Measurements from ENCODE around the gene ATE1. TPM values are rescaled to one million over a fixed set of nuclear protein-coding genes. Genes with fewer than 3 reads are reported as not detected.
"Not testable (repeated sequence)": the region's sequence is repeated elsewhere in the genome, so short reads cannot be mapped to it uniquely, and the experiment has no call there.

Gene ATE1
- total RNA-seq, 2 experiments from 2014 or later = 22.1 to 22.9 TPM

GRCh38 chr10:121949451-121949850 is 21.6 kb upstream of the ATE1 start:
- ChIA-PET CTCF (no interaction called here), POLR2A (interaction anchor here (1.1 kb wide), 1 partner anchor 28 kb away, joined by 3 read pairs; no protein-coding TSS in a partner anchor)
- Mint-ChIP-seq H3K27ac (no peak overlapping the region), H3K4me3 (no peak overlapping the region), H3K9me3 (no peaks in the 10 kb centered on the region), H3K36me3 (ENCODE audit: low read depth) (peaks cover 2% of the 10 kb centered on the region), H3K27me3 (no peaks in the 10 kb centered on the region), H3K4me1 (no peaks in the 10 kb centered on the region)
- no peak for DNase-seq

GRCh38 chr10:121949049-121949448 is 21.2 kb upstream of the ATE1 start:
- H3K27ac Mint-ChIP-seq = no peak overlapping the region
- H3K4me1 Mint-ChIP-seq = no peaks in the 10 kb centered on the region
- ChIA-PET CTCF (no interaction called here), POLR2A (interaction anchor here (1.1 kb wide), 1 partner anchor 28 kb away, joined by 3 read pairs; no protein-coding TSS in a partner anchor)
- no peak for DNase-seq
- H3K9me3 Mint-ChIP-seq = no peaks in the 10 kb centered on the region
- no peak overlapping the region for H3K4me3 Mint-ChIP-seq
- no peaks in the 10 kb centered on the region for H3K27me3 Mint-ChIP-seq
- H3K36me3 Mint-ChIP-seq (ENCODE audit: low read depth) = peaks cover 2% of the 10 kb centered on the region

DNA sequence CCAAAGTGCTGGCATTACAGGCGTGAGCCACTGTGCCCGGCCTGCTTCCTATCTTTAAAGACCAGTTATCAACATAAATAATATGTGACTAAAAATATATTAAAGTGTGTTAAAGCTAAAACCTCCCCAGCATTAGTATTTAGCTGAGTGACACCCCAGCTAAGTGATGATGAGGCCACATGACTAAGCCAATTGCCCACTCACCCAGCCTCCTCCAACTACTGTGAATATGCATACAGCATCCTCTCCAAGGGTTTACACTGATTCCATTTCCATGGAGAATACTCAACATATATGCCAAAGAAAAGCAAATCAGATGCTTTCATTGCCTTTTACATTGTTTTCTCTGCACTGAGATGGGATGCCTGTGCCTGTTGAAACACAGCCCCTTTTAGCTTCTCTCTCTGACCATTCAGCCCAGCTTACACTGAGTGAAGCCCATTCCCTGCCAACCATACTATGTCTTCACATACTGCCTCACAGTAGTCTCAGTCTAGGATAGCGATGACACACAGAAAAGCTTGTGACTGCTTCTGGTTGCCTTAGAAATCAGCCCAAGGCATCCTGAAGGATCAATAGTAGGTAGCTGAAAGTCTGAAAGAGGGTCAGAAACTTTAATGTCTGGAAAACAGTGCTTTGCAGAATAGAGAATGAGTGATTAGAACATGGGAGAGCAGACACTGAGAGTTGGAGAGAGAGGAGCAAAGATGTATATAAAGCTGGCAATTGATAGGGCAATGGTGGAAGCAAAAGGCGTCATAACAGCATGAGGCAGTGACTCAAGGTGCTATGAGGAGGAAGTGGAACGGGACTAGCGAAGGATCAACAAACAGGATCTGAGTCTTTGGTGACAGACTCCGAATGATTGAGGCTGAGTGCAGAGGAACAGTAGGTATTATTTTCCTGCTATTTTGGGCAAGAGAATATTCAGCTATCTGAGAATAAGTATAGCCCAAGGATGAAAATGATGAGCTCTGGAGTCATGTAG is 19.8 kb upstream of the ATE1 start:
- H3K4me3 Mint-ChIP-seq = no peak overlapping the region
- ChIA-PET POLR2A (interaction anchor here (0.7 kb wide), 1 partner anchor 27 kb away, joined by 3 read pairs; no protein-coding TSS in a partner anchor), CTCF (no interaction called here)
- no peaks in the 10 kb centered on the region for H3K4me1 Mint-ChIP-seq
- no peaks in the 10 kb centered on the region for H3K27me3 Mint-ChIP-seq
- no peak overlapping the region for H3K27ac Mint-ChIP-seq
- no peaks in the 10 kb centered on the region for H3K36me3 Mint-ChIP-seq (ENCODE audit: low read depth)
- no peaks in the 10 kb centered on the region for H3K9me3 Mint-ChIP-seq
- no peak for DNase-seq

DNA sequence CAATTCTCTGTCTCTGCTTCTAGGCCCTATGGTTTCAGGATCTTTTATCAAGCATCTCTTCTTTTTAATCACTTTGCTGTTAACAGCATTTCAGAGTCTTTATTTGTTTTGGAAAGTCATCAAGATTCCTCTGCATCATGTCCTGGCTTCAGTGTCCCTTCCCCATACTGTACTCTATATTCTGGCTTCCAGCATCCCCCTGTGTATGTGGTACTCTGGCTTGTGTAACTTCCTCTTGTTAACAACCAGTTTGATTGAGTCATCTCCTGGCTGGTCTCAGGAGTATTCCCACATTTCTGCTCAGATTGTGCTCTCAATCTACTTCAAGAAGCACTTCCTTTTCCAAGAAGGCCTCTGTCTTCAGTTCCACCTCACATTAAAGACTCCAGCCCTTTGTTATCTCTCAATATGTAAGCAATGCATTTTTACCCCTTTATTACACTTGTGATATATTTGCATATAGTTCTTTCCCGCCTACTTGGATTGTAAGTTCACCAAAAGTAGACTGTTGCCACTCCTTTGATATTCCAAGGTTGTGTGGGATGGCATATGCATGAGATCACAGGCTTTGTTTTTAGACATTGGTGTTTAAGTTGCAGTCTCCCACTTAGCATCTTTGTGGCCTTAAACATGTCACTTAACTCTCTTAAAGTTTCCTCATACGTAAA is 15.1 kb upstream of the ATE1 start:
- POLR2A ChIA-PET = no interaction called here
- CTCF ChIA-PET = no interaction called here
- no peak for DNase-seq
- Mint-ChIP-seq H3K36me3 (ENCODE audit: low read depth) (no peaks in the 10 kb centered on the region), H3K27me3 (peaks cover 4% of the 10 kb centered on the region), H3K27ac (no peak overlapping the region), H3K9me3 (no peaks in the 10 kb centered on the region), H3K4me1 (no peaks in the 10 kb centered on the region), H3K4me3 (no peak overlapping the region)

DNA sequence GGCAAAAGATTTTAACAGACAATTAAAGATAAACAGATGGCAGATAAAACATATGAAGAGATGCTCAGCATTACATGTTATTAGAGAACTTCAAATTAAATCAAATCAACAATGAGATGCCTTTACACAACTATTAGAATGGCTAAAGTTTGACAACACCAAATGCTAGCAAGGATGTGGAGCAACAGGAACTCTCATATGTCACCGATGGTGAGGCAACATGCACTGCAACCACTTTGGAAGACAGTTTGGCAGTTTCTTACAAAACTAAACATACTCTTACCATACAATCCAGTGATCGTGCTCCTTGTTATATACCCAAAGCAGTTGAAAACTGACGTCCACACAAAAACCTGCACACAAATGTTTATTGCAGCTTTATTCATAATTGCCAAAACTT is 13.7 kb upstream of the ATE1 start:
- no peak overlapping the region for H3K4me3 Mint-ChIP-seq
- H3K27ac Mint-ChIP-seq = no peak overlapping the region
- no peak for DNase-seq
- H3K9me3 Mint-ChIP-seq = no peaks in the 10 kb centered on the region
- no peaks in the 10 kb centered on the region for H3K4me1 Mint-ChIP-seq
- H3K27me3 Mint-ChIP-seq = peaks cover 4% of the 10 kb centered on the region
- no peaks in the 10 kb centered on the region for H3K36me3 Mint-ChIP-seq (ENCODE audit: low read depth)
- CTCF ChIA-PET = no interaction called here
- POLR2A ChIA-PET = no interaction called here

- POLR2A ChIA-PET = no interaction called here
- Mint-ChIP-seq H3K36me3 (ENCODE audit: low read depth) (no peaks in the 10 kb centered on the region), H3K27ac (no peak overlapping the region), H3K9me3 (no peaks in the 10 kb centered on the region), H3K4me1 (no peaks in the 10 kb centered on the region), H3K4me3 (no peak overlapping the region), H3K27me3 (peaks cover 2% of the 10 kb centered on the region)
- CTCF ChIA-PET = no interaction called here
- DNase-seq = no peak
Measured at GRCh38 chr10:121936295-121936694, 8.5 kb upstream of the ATE1 start.

DNA sequence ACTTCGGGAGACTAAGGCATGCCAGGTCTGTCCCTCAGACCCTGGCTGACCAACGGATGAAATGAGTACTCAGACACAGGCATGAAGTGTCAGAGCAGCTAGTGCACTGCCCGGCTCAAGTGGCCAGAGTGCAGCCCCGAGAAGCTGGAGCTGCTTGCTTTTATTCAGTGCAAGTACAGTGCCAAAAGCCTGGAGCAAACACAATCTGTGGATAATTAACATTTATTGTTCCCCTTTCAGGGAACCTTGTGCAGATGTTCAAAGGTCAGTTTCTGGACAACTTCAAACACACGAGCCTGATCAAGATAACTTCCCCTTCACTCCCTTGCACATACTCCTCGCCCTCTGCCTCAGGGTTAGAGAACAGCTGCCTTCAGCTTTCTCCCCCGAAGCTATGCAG is 7.9 kb upstream of the ATE1 start:
- no peaks in the 10 kb centered on the region for H3K9me3 Mint-ChIP-seq
- no peak for DNase-seq
- H3K36me3 Mint-ChIP-seq (ENCODE audit: low read depth) = no peaks in the 10 kb centered on the region
- H3K4me1 Mint-ChIP-seq = no peaks in the 10 kb centered on the region
- no peak overlapping the region for H3K27ac Mint-ChIP-seq
- no peak overlapping the region for H3K4me3 Mint-ChIP-seq
- CTCF ChIA-PET = no interaction called here
- peaks cover 2% of the 10 kb centered on the region for H3K27me3 Mint-ChIP-seq
- POLR2A ChIA-PET = no interaction called here

DNA sequence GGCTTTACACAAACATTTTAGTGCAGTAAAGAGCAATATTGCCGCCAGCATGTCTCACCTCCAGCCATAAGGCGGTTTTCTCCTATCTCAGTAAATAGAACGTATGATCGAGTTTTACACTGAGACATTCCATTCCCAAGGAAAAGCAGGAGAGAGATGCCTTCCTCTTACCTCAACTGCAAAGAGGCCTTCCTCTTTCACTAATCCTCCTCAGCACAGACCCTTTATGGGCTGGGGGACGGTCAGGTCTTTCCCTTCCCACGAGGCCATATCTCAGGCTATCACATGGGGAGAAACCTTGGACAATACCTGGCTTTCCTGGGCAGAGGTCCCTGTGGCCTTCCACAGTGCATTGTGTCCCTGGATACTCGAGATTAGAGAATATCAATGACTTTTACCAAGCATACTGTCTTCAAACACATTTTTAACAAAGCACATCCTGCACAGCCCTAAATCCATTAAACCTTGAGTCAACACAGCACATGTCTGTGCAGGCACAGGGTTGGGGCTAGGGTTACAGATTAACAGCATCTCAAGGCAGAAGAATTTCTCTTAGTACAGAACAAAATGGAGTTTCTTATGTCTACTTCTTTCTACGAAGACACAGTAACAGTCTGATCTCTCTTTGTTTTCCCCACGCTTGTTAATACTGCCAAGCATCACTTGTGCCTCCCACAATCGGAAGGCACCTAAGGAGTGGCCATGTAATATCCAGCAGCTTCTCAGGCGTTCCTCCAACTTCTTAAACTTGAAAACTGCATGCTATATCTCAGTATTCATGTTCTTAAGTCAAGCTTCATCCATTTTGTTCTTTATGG is 2.6 kb upstream of the ATE1 start:
- CTCF ChIA-PET; H3K36me3 Mint-ChIP-seq (ENCODE audit: low read depth); H3K9me3 Mint-ChIP-seq; H3K27ac Mint-ChIP-seq; DNase-seq; H3K27me3 Mint-ChIP-seq: not testable (repeated sequence)
- Mint-ChIP-seq H3K4me1 (peaks cover 27% of the 10 kb centered on the region), H3K4me3 (peak overlapping the region; percentile 52)
- POLR2A ChIA-PET = interaction anchor here (3.4 kb wide), 1 partner anchor 44 kb away, joined by 26 read pairs; the partner anchor contains the start of gene NSMCE4A

GRCh38 chr10:121929585-121930267 is 1.9 kb upstream of the ATE1 start:
- H3K4me1 Mint-ChIP-seq = peaks cover 30% of the 10 kb centered on the region
- H3K27ac Mint-ChIP-seq; H3K36me3 Mint-ChIP-seq (ENCODE audit: low read depth); H3K9me3 Mint-ChIP-seq; H3K27me3 Mint-ChIP-seq; DNase-seq: not testable (repeated sequence)
- POLR2A ChIA-PET = interaction anchor here (3.4 kb wide), 1 partner anchor 45 kb away, joined by 26 read pairs; the partner anchor contains the start of gene NSMCE4A
- CTCF ChIA-PET = interaction anchor here (1.2 kb wide), 1 partner anchor 42 kb away, joined by 3 read pairs; no protein-coding TSS in a partner anchor
- H3K4me3 Mint-ChIP-seq = peak overlapping the region; percentile 52

DNA sequence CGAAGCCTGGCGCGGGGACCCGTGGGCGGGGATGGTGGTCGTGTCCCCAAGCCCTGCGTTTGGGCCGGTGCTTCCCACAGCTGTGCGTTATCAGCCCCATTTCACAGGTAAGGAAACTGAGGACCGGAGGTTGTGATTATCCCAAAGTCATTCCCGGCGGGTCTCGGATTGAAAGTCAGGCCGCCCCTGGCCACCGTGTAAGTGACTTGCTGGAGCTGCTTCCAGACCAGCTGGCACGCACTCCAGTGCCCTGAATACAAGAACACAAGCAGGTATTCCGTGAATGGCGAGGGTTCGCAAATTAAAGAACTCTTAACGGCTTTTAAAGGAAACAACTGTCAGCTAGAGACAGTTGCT is 675 bp upstream of the ATE1 start:
- POLR2A ChIA-PET = interaction anchor here (1.1 to 3.4 kb wide), 6 partner anchors 13 to 1077 kb away, joined by 3 to 26 read pairs (median 4); partner anchors contain the start of genes NSMCE4A and WDR11

GRCh38 chr10:121927318-121927840 is 452 bp downstream of the ATE1 start:
- ChIA-PET POLR2A (interaction anchor here (1.2 to 3.4 kb wide), 4 partner anchors 44 to 1076 kb away, joined by 4 to 26 read pairs (median 6); partner anchors contain the start of genes NSMCE4A and WDR11), CTCF (interaction anchor here (1.0 kb wide), 1 partner anchor 47 kb away, joined by 3 read pairs; no protein-coding TSS in a partner anchor)
- Mint-ChIP-seq H3K9me3 (no peaks in the 10 kb centered on the region), H3K4me1 (peaks cover 30% of the 10 kb centered on the region), H3K27me3 (no peaks in the 10 kb centered on the region), H3K4me3 (peak overlapping the region; percentile 81), H3K27ac (peak overlapping the region; percentile 88), H3K36me3 (ENCODE audit: low read depth) (peaks cover 14% of the 10 kb centered on the region)
- DNase-seq = peak; percentile 38

More for the DNA sequence above, 675 bp upstream of the ATE1 start:
- H3K4me1 Mint-ChIP-seq = peaks cover 30% of the 10 kb centered on the region
- CTCF ChIA-PET = interaction anchor here (1.2 kb wide), 1 partner anchor 43 kb away, joined by 3 read pairs; no protein-coding TSS in a partner anchor
- peaks cover 10% of the 10 kb centered on the region for H3K36me3 Mint-ChIP-seq (ENCODE audit: low read depth)
- H3K9me3 Mint-ChIP-seq = no peaks in the 10 kb centered on the region
- DNase-seq = no peak
- no peaks in the 10 kb centered on the region for H3K27me3 Mint-ChIP-seq
- H3K27ac Mint-ChIP-seq = peak overlapping the region; percentile 92
- H3K4me3 Mint-ChIP-seq = peak overlapping the region; percentile 81

Data from activated CD4-positive, alpha-beta memory T cell treated with anti-CD3 and anti-CD28 coated beads, Interleukin-2, amount 10 ng/mL, durations not matched to agents 7 days and 5 days (primary cell).